HepG2 (cell line): ENCODE results near the gene SPDYE6. TPM values are rescaled to one million over a fixed set of nuclear protein-coding genes. Genes with fewer than 3 reads are reported as not detected.

Experiments
- ATAC-seq: fragments of 200-7000 bp; cut with Tn5 transposase; 3 replicates; pipeline ENCODE4 v1.9.1; 2020; ENCODE audit warnings: mild to moderate bottlenecking, moderate library complexity
- BruUV-seq: library from RNA; stranded (reverse); fragments of 400-500 nt; replicated peaks from 2 replicates; lab custom pipeline; 2021; lab: Mats Ljungman, UMichigan
- CTCF ChIA-PET: fragments of 300-600 bp; formaldehyde crosslinking; extraction: SDS; loops from one replicate; lab custom pipeline; 2021; ENCODE audit warnings: low total read pairs, inconsistent platforms, low intra/inter-chr PET ratio; lab: Yijun Ruan, JAX
- POLR2A ChIA-PET: fragments of 350-600 bp; sonication (Branson Sonifier 250); formaldehyde crosslinking; loops from one replicate; lab custom pipeline; 2020; ENCODE audit warnings: antibody characterized with exemption, inconsistent platforms; lab: Yijun Ruan, JAX
- DNase-seq: peaks from one replicate; pipeline ENCODE4 v3.0.0-alpha.2; 2015; ENCODE audit warnings: low spot score
- FAIRE-seq: peaks from 3 replicates; lab custom pipeline; 2011; peaks lifted over from hg19 to GRCh38; lab: Jason Lieb, UNC
- H2AFZ ChIP-seq: one replicate; pipeline ENCODE4 v1.6.1; 2011; ENCODE audit warnings: low read length, inconsistent platforms
- H3K27ac ChIP-seq: fragments of 300-600 bp; 3 replicates; pipeline ENCODE4 v1.8.0; 2011; ENCODE audit warnings: mixed run types, mild to moderate bottlenecking, mixed read lengths, low read length, inconsistent platforms; ENCODE audit not compliant: insufficient read depth; ENCODE audit errors: extremely low read length
- H3K27me3 ChIP-seq, 2 experiments: fragments of 200-600 bp in 1 of 2; 2 replicates in 1 of 2; 3 replicates in 1 of 2; pipeline versions ENCODE4 v1.6.0 to v1.8.0; 2011; ENCODE audit warnings: low read length in 2 of 2, mild to moderate bottlenecking in 2 of 2, moderate library complexity in 2 of 2, inconsistent platforms in 1 of 2; ENCODE audit not compliant: insufficient read depth in 2 of 2, control insufficient read depth in 1 of 2
- H3K36me3 ChIP-seq, 2 experiments: fragments of 200-600 bp in 1 of 2; replicated peaks in 1 of 2; 2 replicates in 1 of 2; 3 replicates in 1 of 2; pipeline versions ENCODE4 v1.5.1 to v1.8.0; 2011; ENCODE audit warnings: low read length in 2 of 2, inconsistent platforms in 1 of 2; ENCODE audit not compliant: insufficient read depth in 2 of 2, control insufficient read depth in 1 of 2
- H3K4me1 ChIP-seq: 2 replicates; pipeline ENCODE4 v1.5.1; 2012; ENCODE audit warnings: low read length, inconsistent platforms; ENCODE audit not compliant: insufficient read depth
- H3K4me2 ChIP-seq: 2 replicates; pipeline ENCODE4 v1.6.0; 2011; ENCODE audit warnings: low read depth, low read length, inconsistent platforms
- H3K4me3 ChIP-seq, 3 experiments: fragments of 200-600 bp in 1 of 3; sonication (generic), shearing (Covaris generic) in 1 of 3; replicated peaks in 1 of 3; 2 replicates each; pipeline ENCODE4 v1.5.1; 2011 to 2016; ENCODE audit warnings: low read length in 3 of 3, inconsistent platforms in 2 of 3, low read depth in 2 of 3, mild to moderate bottlenecking in 2 of 3, control low read depth in 1 of 3, mixed read lengths in 1 of 3; ENCODE audit not compliant: insufficient read depth in 1 of 3
- H3K79me2 ChIP-seq: one replicate; pipeline ENCODE4 v1.6.1; 2011; ENCODE audit warnings: low read length, inconsistent platforms; ENCODE audit not compliant: insufficient read depth
- H3K9ac ChIP-seq: 2 replicates; pipeline ENCODE4 v1.6.0; 2011; ENCODE audit warnings: mild to moderate bottlenecking, low read depth, low read length, inconsistent platforms; ENCODE audit not compliant: insufficient read depth
- H3K9me3 ChIP-seq: 2 replicates; pipeline ENCODE4 v1.5.1; 2012; ENCODE audit warnings: mild to moderate bottlenecking, low read length
- H4K20me1 ChIP-seq: 2 replicates; pipeline ENCODE4 v1.6.0; 2011; ENCODE audit warnings: inconsistent platforms, mild to moderate bottlenecking, low read length, moderate library complexity; ENCODE audit not compliant: insufficient read depth
- ELF1 ChIP-seq: sonication (generic); formaldehyde crosslinking; IDR thresholded peaks from 2 replicates; pipeline ENCODE4 v1.4.0; 2020; ENCODE audit warnings: missing genetic modification reagents
- NONO ChIP-seq, 2 experiments: fragments of 450-650 bp in 1 of 2; sonication (generic) in 1 of 2; formaldehyde crosslinking in 1 of 2; IDR thresholded peaks in 1 of 2; conservative IDR thresholded peaks in 1 of 2; 2 replicates each; pipeline versions ENCODE4 v1.6.1 to v1.8.0; 2017 to 2022; ENCODE audit warnings: mild to moderate bottlenecking in 1 of 2, missing genetic modification reagents in 1 of 2, moderate library complexity in 1 of 2
- PHF5A ChIP-seq: IDR thresholded peaks from one replicate; pipeline ENCODE4 v1.6.1; 2018; ENCODE audit warnings: low read depth, missing genetic modification reagents; ENCODE audit not compliant: unreplicated experiment
- RBM22 ChIP-seq: fragments of 200-400 bp; formaldehyde crosslinking; optimal IDR thresholded peaks from 2 replicates; pipeline ENCODE3; 2017; ENCODE audit warnings: mild to moderate bottlenecking, low read length, moderate library complexity
- RNF2 ChIP-seq: fragments of 450-650 bp; conservative IDR thresholded peaks from 2 replicates; pipeline ENCODE4 v1.6.1; 2016; ENCODE audit warnings: low read depth
- ZBTB20 ChIP-seq: sonication (generic); formaldehyde crosslinking; IDR thresholded peaks from 2 replicates; pipeline ENCODE4 v1.8.1; 2023; ENCODE audit warnings: missing genetic modification reagents, low read depth, mild to moderate bottlenecking, borderline replicate concordance
- ZBTB38 ChIP-seq: sonication (generic); formaldehyde crosslinking; IDR thresholded peaks from 2 replicates; pipeline ENCODE4 v1.5.1; 2020; ENCODE audit warnings: mild to moderate bottlenecking, missing genetic modification reagents
- ZNF207 ChIP-seq: fragments of 450-650 bp; IDR thresholded peaks from 2 replicates; pipeline ENCODE4 v1.6.1; 2016; ENCODE audit warnings: antibody characterized with exemption, borderline replicate concordance
- ZNF446 ChIP-seq: sonication (generic); formaldehyde crosslinking; IDR thresholded peaks from 2 replicates; pipeline ENCODE4 v1.5.0; 2020; ENCODE audit warnings: mild to moderate bottlenecking, missing genetic modification reagents
- ZNF788 ChIP-seq: sonication (generic); formaldehyde crosslinking; IDR thresholded peaks from 2 replicates; pipeline ENCODE4 v1.5.0; 2020; ENCODE audit warnings: mild to moderate bottlenecking, missing genetic modification reagents, borderline replicate concordance
- WGBS: methylation state at CpG from one replicate; pipeline ENCODE4 v1.1.6; 2017; ENCODE audit warnings: low lambda C conversion rate; 5-methylcytosine and 5-hydroxymethylcytosine counted together
- in situ Hi-C: cut with HindIII; loops from 2 replicates; pipeline ENCODE4 v1.10.0; 2017; ENCODE audit warnings: low pct_unique_long_range_greater_than_20kb; ENCODE audit not compliant: extremely low pct_ligation_motif_present
- intact Hi-C: fragments of 100-400 bp; cut with micrococcal nuclease; formaldehyde crosslinking; loops from one replicate; pipeline ENCODE4 v1.10.0; 2022; ENCODE audit not compliant: unreplicated experiment
- polyA plus RNA-seq, 8 experiments: library from polyadenylated mRNA; depleted of rRNA in 3 of 8; stranded (reverse) in 7 of 8; unstranded in 1 of 8; fragments of >200 nt; fragmentation: Illumina TruSeq in 4 of 8; extraction: Trizol in 4 of 8; gene quantifications; 2 replicates each; pipeline versions ENCODE4 v1.2.1 to v1.2.3, GENCODE V29; 2011 to 2016; ENCODE audit warnings: low read depth in 4 of 8, missing spikeins in 1 of 8, mixed read lengths in 1 of 8; ENCODE audit not compliant: insufficient read depth in 1 of 8
- total RNA-seq, 5 experiments: library from RNA; depleted of rRNA; stranded (reverse); fragments of >200 nt; fragmentation: Illumina TruSeq; extraction: Trizol; gene quantifications; 2 replicates each; pipeline ENCODE4 v1.2.3, GENCODE V29; 2016; ENCODE audit warnings: low read depth in 1 of 5
- TF ChIP-seq, protein P1 (sequence below): sonication (generic); formaldehyde crosslinking; IDR thresholded peaks from 2 replicates; pipeline ENCODE4 v1.4.0; 2020; ENCODE audit warnings: missing genetic modification reagents, mild to moderate bottlenecking, borderline replicate concordance

SPDYE6 gene
- total and polyA plus RNA-seq, 2 of the 13 experiments (the other 11 are each of a cell fraction or from before 2014, with no cell fraction given), result 0.07 TPM; not detected in 1

DNA sequence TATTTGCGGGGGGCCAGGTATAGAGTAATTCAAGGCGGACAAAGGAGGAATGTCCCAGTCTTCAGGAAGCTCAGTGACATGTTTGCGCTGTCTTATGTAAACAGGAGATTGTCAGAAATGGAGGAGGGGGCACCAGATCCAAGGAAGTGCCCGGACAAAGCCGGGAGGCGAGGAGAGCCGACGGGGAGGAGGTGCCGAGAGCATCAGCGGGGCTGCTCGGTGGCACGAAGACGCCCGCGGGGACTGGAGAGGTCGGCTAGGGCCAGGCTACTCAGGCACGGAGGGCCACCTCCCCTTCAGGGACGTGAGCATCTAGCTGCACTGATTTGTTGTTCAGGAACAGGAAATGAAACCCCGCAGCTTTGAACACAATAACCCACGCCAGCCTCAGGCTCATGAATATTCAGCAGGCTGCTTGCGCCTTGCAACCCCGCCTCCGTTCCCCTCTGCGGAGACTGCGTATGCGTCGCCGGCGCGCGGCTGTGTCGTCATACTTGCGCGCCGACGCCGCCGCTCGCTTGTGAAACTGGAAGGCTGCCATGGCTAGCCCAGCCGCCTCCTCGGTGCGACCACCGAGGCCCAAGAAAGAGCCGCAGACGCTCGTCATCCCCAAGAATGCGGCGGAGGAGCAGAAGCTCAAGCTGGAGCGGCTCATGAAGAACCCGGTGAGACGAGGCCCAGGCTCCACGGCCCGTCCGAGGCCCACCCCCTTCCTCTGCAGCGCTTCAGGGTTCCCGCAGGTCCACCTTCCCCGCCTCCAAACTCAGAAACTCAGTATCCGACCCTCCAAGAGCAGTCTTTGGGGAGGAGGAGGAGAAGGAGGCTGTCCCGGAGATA is 39.8 kb upstream of the SPDYE6 start, which contains the start of gene PRKRIP1 (continued):
- TF ChIP-seq, protein P1, sequence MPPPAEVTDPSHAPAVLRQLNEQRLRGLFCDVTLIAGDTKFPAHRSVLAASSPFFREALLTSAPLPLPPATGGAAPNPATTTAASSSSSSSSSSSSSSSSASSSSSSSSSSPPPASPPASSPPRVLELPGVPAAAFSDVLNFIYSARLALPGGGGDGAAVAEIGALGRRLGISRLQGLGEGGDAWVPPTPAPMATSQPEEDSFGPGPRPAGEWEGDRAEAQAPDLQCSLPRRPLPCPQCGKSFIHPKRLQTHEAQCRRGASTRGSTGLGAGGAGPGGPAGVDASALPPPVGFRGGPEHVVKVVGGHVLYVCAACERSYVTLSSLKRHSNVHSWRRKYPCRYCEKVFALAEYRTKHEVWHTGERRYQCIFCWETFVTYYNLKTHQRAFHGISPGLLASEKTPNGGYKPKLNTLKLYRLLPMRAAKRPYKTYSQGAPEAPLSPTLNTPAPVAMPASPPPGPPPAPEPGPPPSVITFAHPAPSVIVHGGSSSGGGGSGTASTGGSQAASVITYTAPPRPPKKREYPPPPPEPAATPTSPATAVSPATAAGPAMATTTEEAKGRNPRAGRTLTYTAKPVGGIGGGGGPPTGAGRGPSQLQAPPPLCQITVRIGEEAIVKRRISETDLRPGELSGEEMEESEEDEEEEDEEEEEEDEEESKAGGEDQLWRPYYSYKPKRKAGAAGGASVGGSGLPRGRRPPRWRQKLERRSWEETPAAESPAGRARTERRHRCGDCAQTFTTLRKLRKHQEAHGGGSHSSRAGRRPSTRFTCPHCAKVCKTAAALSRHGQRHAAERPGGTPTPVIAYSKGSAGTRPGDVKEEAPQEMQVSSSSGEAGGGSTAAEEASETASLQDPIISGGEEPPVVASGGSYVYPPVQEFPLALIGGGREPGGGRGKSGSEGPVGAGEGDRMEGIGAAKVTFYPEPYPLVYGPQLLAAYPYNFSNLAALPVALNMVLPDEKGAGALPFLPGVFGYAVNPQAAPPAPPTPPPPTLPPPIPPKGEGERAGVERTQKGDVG (CRISPR knock-in tag), result no peak
- TF ChIP-seq RNF2 (no peak), ELF1 (CRISPR knock-in tag) (peak; percentile 38; the same call in 1 of the 2 replicates), PHF5A (no peak), ZNF207 (no peak)

DNA sequence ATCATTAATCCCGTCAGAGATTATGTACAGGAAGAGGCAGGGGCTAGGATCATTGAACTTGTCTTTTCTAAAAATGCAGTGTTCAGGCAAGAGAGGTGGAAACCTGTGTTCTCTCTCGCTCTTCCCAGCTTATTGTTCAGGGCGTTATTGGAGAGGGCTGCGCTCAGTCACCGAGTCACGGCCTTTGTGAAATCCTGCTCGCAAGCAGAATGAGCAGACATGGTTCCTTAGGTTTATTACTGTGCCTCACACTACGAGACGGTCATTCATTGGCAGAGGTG is 39.3 kb upstream of the SPDYE6 start:
- in situ Hi-C loops (no loop called here), intact Hi-C loops (no loop called here)
- H3K36me3 ChIP-seq, result peaks cover 5 to 28% of the 10 kb centered on the region in 2 experiments; a peak in 3 of 5 replicates
- ChIA-PET POLR2A (interaction anchor here (0.6 to 1.7 kb wide), 3 partner anchors 10 to 1143 kb away, joined by 3 to 6 read pairs (median 3); no protein-coding TSS in a partner anchor), CTCF (no interaction called here)
- H3K9me3 ChIP-seq, result no peaks in the 10 kb centered on the region
- peak overlapping the region; percentile 57 for H3K9ac ChIP-seq
- peak overlapping the region; percentile 54 for H3K27ac ChIP-seq
- H3K4me1 ChIP-seq, result peaks cover 17% of the 10 kb centered on the region
- H3K79me2 ChIP-seq, result peaks cover 9% of the 10 kb centered on the region
- BruUV-seq, result no TSS peak
- H4K20me1 ChIP-seq, result peaks cover 4% of the 10 kb centered on the region; the same call in 1 of the 2 replicates
- peak overlapping the region; percentile 88 for H3K4me2 ChIP-seq
- peak overlapping the region; percentile 63 to 90 (median 87); a peak in 5 of 6 replicates for H3K4me3 ChIP-seq
- DNase-seq, result no peak
- H3K27me3 ChIP-seq, result no peaks in the 10 kb centered on the region
- 73% methylated on average over 9 of the region's 9 CpGs for WGBS
- ATAC-seq, result peak; percentile 5; the same call in 1 of the 3 replicates
- TF ChIP-seq ZNF788 (CRISPR knock-in tag), result peak; percentile 12; the same call in 1 of the 2 replicates
- TF ChIP-seq ZBTB38 (CRISPR knock-in tag), result peak; percentile 23; the same call in 1 of the 2 replicates
- no peak for TF ChIP-seq NONO (IDR thresholded peaks at IDR 0.05)
- TF ChIP-seq NONO (CRISPR knock-in tag; conservative IDR thresholded peaks at IDR 0.05), result 0 out of 2 replicates have a peak, but pooled peaks have one; percentile 5
- TF ChIP-seq RBM22, result no peak
- no peak for TF ChIP-seq ZNF446 (CRISPR knock-in tag)
- TF ChIP-seq ZBTB20 (CRISPR knock-in tag), result no peak
- no peak overlapping the region for H2AFZ ChIP-seq
- FAIRE-seq, result no peak
